Activated CD8-positive, alpha-beta memory T cell treated with anti-CD3 and anti-CD28 coated beads, Interleukin-2, amount 10 ng/mL, durations not matched to agents 7 days and 5 days (primary cell): ENCODE measurements around the gene BLACAT1. TPM values are rescaled to one million over a fixed set of nuclear protein-coding genes. Genes with fewer than 3 reads are reported as not detected.
"Not testable (repeated sequence)": the region's sequence is repeated elsewhere in the genome, so short reads cannot be mapped to it uniquely, and the experiment has no call there.

Source experiments
- ATAC-seq: fragments of 150-1000 bp; cut with Tn5 transposase; one replicate; pipeline ENCODE4 v1.10.0; 2021; ENCODE audit warnings: moderate library complexity
- CTCF ChIA-PET: fragments of 350-600 bp; sonication (Branson Sonifier 250); formaldehyde crosslinking; loops from one replicate; lab custom pipeline; 2021; ENCODE audit warnings: antibody characterized with exemption; lab: Charles Lee
- DNase-seq: peaks from one replicate; pipeline ENCODE4 v3.0.0-alpha.2; 2020
- H3K27ac Mint-ChIP-seq: one replicate; pipeline ENCODE4 v1.8.0; 2021; ENCODE audit warnings: mild to moderate bottlenecking, mixed read lengths
- H3K27me3 Mint-ChIP-seq: one replicate; pipeline ENCODE4 v1.8.0; 2021; ENCODE audit warnings: mixed read lengths
- H3K36me3 Mint-ChIP-seq: one replicate; pipeline ENCODE4 v1.8.0; 2021; ENCODE audit warnings: mild to moderate bottlenecking, mixed read lengths
- H3K4me1 Mint-ChIP-seq: one replicate; pipeline ENCODE4 v1.8.0; 2021; ENCODE audit warnings: mixed read lengths
- H3K4me3 Mint-ChIP-seq: one replicate; pipeline ENCODE4 v1.8.0; 2021; ENCODE audit warnings: mild to moderate bottlenecking, moderate library complexity, mixed read lengths
- H3K9me3 Mint-ChIP-seq: one replicate; pipeline ENCODE4 v1.8.0; 2022; ENCODE audit warnings: low read depth, mixed read lengths
- total RNA-seq, 2 experiments: library from RNA; stranded (reverse); gene quantifications; one replicate each; pipeline ENCODE4 v1.2.3, GENCODE V29; 2021

The BLACAT1 gene
- total RNA-seq, 2 experiments from 2014 or later: 0.19 to 0.47 TPM

GRCh38 chr1:205440476-205441317 lies 15.1 kb downstream of the BLACAT1 start:
- ATAC-seq (peak; percentile 97), DNase-seq (peak; percentile 90)
- Mint-ChIP-seq H3K36me3 (no peaks in the 10 kb centered on the region), H3K9me3 (no peaks in the 10 kb centered on the region), H3K27ac (peak overlapping the region; percentile 95), H3K4me1 (peaks cover 31% of the 10 kb centered on the region), H3K27me3 (peaks cover 7% of the 10 kb centered on the region), H3K4me3 (peak overlapping the region; percentile 71)
- CTCF ChIA-PET: interaction anchor here (0.9 to 4.2 kb wide), 13 partner anchors 9 to 634 kb away, joined by 3 to 34 read pairs (median 5); partner anchors contain the start of gene ELK4

GRCh38 chr1:205440121-205440475 lies 15.7 kb downstream of the BLACAT1 start:
- Mint-ChIP-seq H3K4me3 (peak overlapping the region; percentile 71), H3K27ac (peak overlapping the region; percentile 95), H3K36me3 (no peaks in the 10 kb centered on the region), H3K27me3 (peaks cover 9% of the 10 kb centered on the region), H3K9me3 (no peaks in the 10 kb centered on the region), H3K4me1 (peaks cover 31% of the 10 kb centered on the region)
- no peak for ATAC-seq
- CTCF ChIA-PET: interaction anchor here (0.9 to 4.2 kb wide), 7 partner anchors 9 to 86 kb away, joined by 3 to 34 read pairs (median 5); no protein-coding TSS in a partner anchor
- DNase-seq: no peak

- Mint-ChIP-seq H3K4me1 (peaks cover 31% of the 10 kb centered on the region), H3K27ac (no peak overlapping the region), H3K27me3 (peaks cover 9% of the 10 kb centered on the region), H3K4me3 (no peak overlapping the region), H3K9me3 (no peaks in the 10 kb centered on the region), H3K36me3 (no peaks in the 10 kb centered on the region)
- CTCF ChIA-PET: interaction anchor here (0.8 to 4.2 kb wide), 5 partner anchors 7 to 85 kb away, joined by 3 to 34 read pairs (median 5); no protein-coding TSS in a partner anchor
- DNase-seq (no peak), ATAC-seq (no peak)
Measured at GRCh38 chr1:205438213-205439158, 17.4 kb downstream of the BLACAT1 start.

- peaks cover 31% of the 10 kb centered on the region for H3K4me1 Mint-ChIP-seq
- H3K9me3 Mint-ChIP-seq: no peaks in the 10 kb centered on the region
Measured at GRCh38 chr1:205437570-205437969, 18.3 kb downstream of the BLACAT1 start.

GRCh38 chr1:205436776-205437410 lies 19.0 kb downstream of the BLACAT1 start:
- Mint-ChIP-seq H3K36me3 (no peaks in the 10 kb centered on the region), H3K27ac (no peak overlapping the region), H3K4me3 (no peak overlapping the region), H3K4me1 (peaks cover 30% of the 10 kb centered on the region), H3K9me3 (no peaks in the 10 kb centered on the region), H3K27me3 (peaks cover 13% of the 10 kb centered on the region)
- CTCF ChIA-PET: interaction anchor here (7.3 kb wide), 1 partner anchor 49 kb away, joined by 58 read pairs; no protein-coding TSS in a partner anchor
- DNase-seq: no peak
- ATAC-seq: no peak

More at GRCh38 chr1:205437570-205437969, 18.3 kb downstream of the BLACAT1 start:
- DNase-seq: no peak
- Mint-ChIP-seq H3K27me3 (peaks cover 9% of the 10 kb centered on the region), H3K4me3 (no peak overlapping the region), H3K36me3 (no peaks in the 10 kb centered on the region), H3K27ac (no peak overlapping the region)
- CTCF ChIA-PET: interaction anchor here (1.3 to 1.6 kb wide), 2 partner anchors 48 to 51 kb away, joined by 4 to 6 read pairs; no protein-coding TSS in a partner anchor
- no peak for ATAC-seq

- ATAC-seq (no peak), DNase-seq (no peak)
- H3K27ac Mint-ChIP-seq: no peak overlapping the region
- no peaks in the 10 kb centered on the region for H3K36me3 Mint-ChIP-seq
- H3K27me3 Mint-ChIP-seq: peaks cover 18% of the 10 kb centered on the region
- CTCF ChIA-PET: interaction anchor here (0.7 to 7.3 kb wide), 3 partner anchors 39 to 100 kb away, joined by 3 to 58 read pairs (median 7); no protein-coding TSS in a partner anchor
- H3K4me1 Mint-ChIP-seq: peaks cover 24% of the 10 kb centered on the region
- no peak overlapping the region for H3K4me3 Mint-ChIP-seq
- no peaks in the 10 kb centered on the region for H3K9me3 Mint-ChIP-seq
Measured at GRCh38 chr1:205435578-205436573, 20.0 kb downstream of the BLACAT1 start.

GRCh38 chr1:205434738-205435137 lies 21.1 kb downstream of the BLACAT1 start:
- H3K36me3 Mint-ChIP-seq: no peaks in the 10 kb centered on the region
- ATAC-seq (no peak), DNase-seq (no peak)
- H3K4me3 Mint-ChIP-seq: no peak overlapping the region
- H3K27ac Mint-ChIP-seq: no peak overlapping the region
- H3K27me3 Mint-ChIP-seq: peaks cover 18% of the 10 kb centered on the region
- H3K9me3 Mint-ChIP-seq: no peaks in the 10 kb centered on the region
- CTCF ChIA-PET: interaction anchor here (0.6 to 7.3 kb wide), 4 partner anchors 9 to 51 kb away, joined by 3 to 58 read pairs (median 5); no protein-coding TSS in a partner anchor
- H3K4me1 Mint-ChIP-seq: peaks cover 18% of the 10 kb centered on the region

- not testable (repeated sequence) for H3K4me3 Mint-ChIP-seq, ATAC-seq, H3K36me3 Mint-ChIP-seq, DNase-seq, H3K27ac Mint-ChIP-seq, H3K9me3 Mint-ChIP-seq
- peaks cover 15% of the 10 kb centered on the region for H3K4me1 Mint-ChIP-seq
- H3K27me3 Mint-ChIP-seq: peaks cover 18% of the 10 kb centered on the region
- CTCF ChIA-PET: interaction anchor here (1.4 to 7.3 kb wide), 5 partner anchors 8 to 92 kb away, joined by 3 to 58 read pairs (median 4); no protein-coding TSS in a partner anchor
Measured at GRCh38 chr1:205432692-205433091, 23.2 kb downstream of the BLACAT1 start.

GRCh38 chr1:205432116-205432515 lies 23.7 kb downstream of the BLACAT1 start:
- ATAC-seq (no peak), DNase-seq (no peak)
- Mint-ChIP-seq H3K9me3 (no peaks in the 10 kb centered on the region), H3K4me3 (no peak overlapping the region), H3K27ac (no peak overlapping the region), H3K4me1 (peaks cover 11% of the 10 kb centered on the region), H3K36me3 (no peaks in the 10 kb centered on the region), H3K27me3 (peaks cover 22% of the 10 kb centered on the region)
- CTCF ChIA-PET: interaction anchor here (1.2 to 7.3 kb wide), 13 partner anchors 8 to 199 kb away, joined by 3 to 58 read pairs (median 8); partner anchors contain the start of gene LEMD1

- peaks cover 9% of the 10 kb centered on the region for H3K4me1 Mint-ChIP-seq
- ATAC-seq: peak; percentile 80
- H3K36me3 Mint-ChIP-seq: no peaks in the 10 kb centered on the region
Measured at GRCh38 chr1:205430696-205431305, 25.0 kb downstream of the BLACAT1 start.

More at GRCh38 chr1:205430696-205431305, 25.0 kb downstream of the BLACAT1 start:
- Mint-ChIP-seq H3K27me3 (peaks cover 24% of the 10 kb centered on the region), H3K4me3 (peak overlapping the region; percentile 70), H3K9me3 (no peaks in the 10 kb centered on the region), H3K27ac (peak overlapping the region; percentile 38)
- CTCF ChIA-PET: interaction anchor here (0.6 to 7.3 kb wide), 33 partner anchors 9 to 375 kb away, joined by 3 to 58 read pairs (median 5); partner anchors contain the start of genes LEMD1 and NUAK2
- DNase-seq: peak; percentile 57
